Retinal pigment epithelial cell (primary cell): ENCODE results near the gene B3GNT8.
A peak's percentile ranks its signal among the peaks of the same experiment; 100 is the strongest.
"Not testable (repeated sequence)": the region's sequence is repeated elsewhere in the genome, so short reads cannot be mapped to it uniquely, and the experiment has no call there.

Source experiments
- DNase-seq: peaks from one replicate; pipeline ENCODE4 v3.0.0-alpha.2; 2010; ENCODE audit warnings: low read depth
- H3K4me3 ChIP-seq: 2 replicates; pipeline ENCODE4 v1.5.1; 2011; ENCODE audit warnings: mild to moderate bottlenecking, low read length, control low read depth, moderate library complexity
- CTCF ChIP-seq: conservative IDR thresholded peaks from 2 replicates; pipeline ENCODE4 v1.5.1; 2011; ENCODE audit warnings: low read depth, low read length, control low read depth, inconsistent platforms

B3GNT8 gene

GRCh38 chr19:41442473-41443355, 15.5 kb upstream of the B3GNT8 start, which contains the start of gene ERICH4:
ERICH4 (plus strand) TSS chr19:41443156; CDS start chr19:41443170, 14 bp downstream.
- no peak for DNase-seq
- no peak within 1 kb of the TSS for H3K4me3 ChIP-seq
- TF ChIP-seq CTCF = no peak

- no peak for DNase-seq
- no peak for TF ChIP-seq CTCF
Observed at GRCh38 chr19:41441321-41441945, 14.3 kb upstream of the B3GNT8 start.

DNA sequence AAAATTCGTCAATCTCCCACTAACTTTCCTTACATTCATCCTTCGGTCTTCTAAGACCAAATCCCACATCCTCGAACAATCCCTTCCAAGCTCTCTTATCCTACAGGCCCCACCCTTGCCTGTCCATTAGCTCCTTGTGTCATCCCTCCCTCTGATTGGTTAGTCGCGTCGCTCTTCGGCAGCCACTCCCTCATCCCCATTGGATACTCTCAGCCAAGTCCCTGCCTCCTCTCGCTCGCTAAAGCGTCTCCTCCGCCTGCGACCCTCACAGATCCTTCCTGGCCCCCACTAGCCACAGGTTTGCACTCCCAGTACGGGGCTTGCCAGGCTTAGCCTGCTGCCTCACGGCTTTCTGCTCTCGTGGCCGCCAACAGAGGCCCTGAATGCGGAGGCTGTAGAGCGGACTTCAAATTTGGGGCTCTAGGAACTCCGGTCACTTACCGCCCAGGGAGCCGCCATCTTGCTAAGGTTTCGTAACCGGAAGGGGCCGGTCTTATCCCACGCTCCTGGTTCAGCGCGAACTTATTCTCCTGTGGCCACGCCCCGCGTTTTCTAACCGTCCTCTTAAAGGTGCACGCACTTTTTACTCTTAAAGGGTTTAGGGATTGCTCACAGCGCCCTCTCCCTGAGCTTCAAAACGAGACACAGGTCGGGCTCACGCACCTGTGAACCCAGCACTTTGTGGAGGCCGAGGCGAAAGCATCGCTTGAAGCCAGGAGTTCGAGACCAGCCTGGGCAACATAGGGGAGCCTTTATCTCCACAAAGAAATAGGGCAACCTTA, 12.5 kb upstream of the B3GNT8 start, which contains the start of gene DMAC2:
Gene DMAC2, minus strand, starts transcription at position 472 of the 782 bp plus-strand sequence. Its CDS starts 13 bp downstream, at position 459.
- TF ChIP-seq CTCF = peak; percentile 61
- peak; percentile 92 for DNase-seq
- peak within 1 kb of the TSS; percentile 99 for H3K4me3 ChIP-seq

More at GRCh38 chr19:41441321-41441945, 14.3 kb upstream of the B3GNT8 start:
- no peak overlapping the region for H3K4me3 ChIP-seq

DNA sequence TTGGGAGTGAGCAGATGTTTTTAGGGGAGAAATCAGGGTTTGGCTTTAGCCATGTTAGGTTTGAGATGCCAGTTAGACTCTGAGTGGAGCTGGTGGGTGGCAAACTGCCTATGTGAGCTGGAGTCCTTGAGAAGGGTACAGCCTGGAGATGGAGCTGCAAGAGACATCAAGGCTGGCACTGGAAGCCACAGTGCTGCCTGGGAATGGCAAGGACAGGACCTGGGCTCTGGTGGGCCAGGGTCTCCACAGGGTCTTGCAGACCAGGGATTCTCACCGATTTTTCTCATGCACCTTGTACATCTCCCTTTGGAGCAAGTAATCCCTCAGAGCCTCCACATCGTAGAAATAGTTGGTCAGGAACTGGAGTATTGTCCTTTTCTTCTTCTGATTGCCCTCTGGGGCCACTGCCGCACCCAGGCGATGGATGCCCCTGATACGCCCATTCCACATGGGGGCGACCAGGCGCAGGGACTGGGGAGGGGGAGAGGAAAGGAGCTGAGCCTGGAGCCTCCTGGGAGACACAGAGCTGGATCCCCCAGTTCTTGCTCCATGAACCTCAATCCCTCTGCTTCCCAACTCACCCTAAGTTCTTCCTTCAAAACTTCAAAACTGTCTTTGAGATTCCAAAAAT, 10.9 kb upstream of the B3GNT8 start:
- no peak for TF ChIP-seq CTCF
- DNase-seq = no peak
- H3K4me3 ChIP-seq = no peak overlapping the region

DNA sequence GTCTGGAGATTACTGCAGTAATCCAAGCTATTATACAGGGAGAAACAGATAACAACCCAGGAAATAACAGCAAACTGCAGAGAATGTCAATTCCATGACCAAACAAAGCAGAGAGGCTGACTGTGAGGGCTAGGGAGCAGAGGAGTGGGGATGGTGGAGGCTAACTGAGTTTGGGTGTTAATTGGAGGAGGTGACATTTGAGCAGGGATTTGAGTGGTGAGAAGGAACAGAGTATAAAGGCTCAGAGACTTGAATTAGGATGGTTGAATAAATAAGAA, 9.4 kb upstream of the B3GNT8 start:
- TF ChIP-seq CTCF = no peak
- DNase-seq = no peak
- H3K4me3 ChIP-seq = no peak overlapping the region

GRCh38 chr19:41435936-41436673, 8.9 kb upstream of the B3GNT8 start:
- no peak overlapping the region for H3K4me3 ChIP-seq
- no peak for TF ChIP-seq CTCF
- no peak for DNase-seq

DNA sequence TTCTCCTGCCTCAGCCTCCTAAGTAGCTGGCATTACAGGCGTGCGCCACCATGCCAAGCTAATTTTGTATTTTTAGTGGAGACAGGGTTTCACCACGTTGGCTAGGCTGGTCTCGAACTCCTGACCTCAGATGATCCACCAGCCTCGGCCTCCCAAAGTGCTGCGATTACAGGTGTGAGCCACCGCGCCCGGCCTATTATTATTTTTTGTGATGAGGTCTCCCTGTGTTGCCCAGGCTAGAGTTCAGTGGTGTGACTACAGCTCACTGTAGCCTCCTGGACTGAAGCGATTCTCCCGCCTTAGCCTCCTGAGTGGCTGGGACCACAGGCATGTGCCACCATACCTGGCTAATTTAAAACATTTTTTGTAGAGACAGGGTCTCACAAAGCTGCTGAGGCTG, 8.2 kb upstream of the B3GNT8 start:
- not testable (repeated sequence) for DNase-seq, H3K4me3 ChIP-seq
